Endothelial cell of umbilical vein (primary cell): ENCODE results near the gene FGFBP2.

Experiments
- EZH2 ChIP-seq: IDR thresholded peaks from 2 replicates; pipeline ENCODE4 v1.6.1; 2012; ENCODE audit warnings: borderline replicate concordance, low read depth, mild to moderate bottlenecking, moderate library complexity, low read length, inconsistent platforms; ENCODE audit not compliant: severe bottlenecking
- TF ChIP-seq, protein P1 (sequence below), 2 donors: IDR thresholded peaks; 1 replicate in 1 of 2; 2 replicates in 1 of 2; pipeline ENCODE4 v1.5.1; 2011; ENCODE audit warnings: low read length in 2 of 2, mild to moderate bottlenecking in 2 of 2, moderate library complexity in 2 of 2, control low read depth in 1 of 2, inconsistent platforms in 1 of 2, low read depth in 1 of 2; ENCODE audit not compliant: insufficient read depth in 1 of 2; ENCODE audit errors: extremely low read depth in 1 of 2

- no peak for TF ChIP-seq EZH2
- TF ChIP-seq, protein P1, sequence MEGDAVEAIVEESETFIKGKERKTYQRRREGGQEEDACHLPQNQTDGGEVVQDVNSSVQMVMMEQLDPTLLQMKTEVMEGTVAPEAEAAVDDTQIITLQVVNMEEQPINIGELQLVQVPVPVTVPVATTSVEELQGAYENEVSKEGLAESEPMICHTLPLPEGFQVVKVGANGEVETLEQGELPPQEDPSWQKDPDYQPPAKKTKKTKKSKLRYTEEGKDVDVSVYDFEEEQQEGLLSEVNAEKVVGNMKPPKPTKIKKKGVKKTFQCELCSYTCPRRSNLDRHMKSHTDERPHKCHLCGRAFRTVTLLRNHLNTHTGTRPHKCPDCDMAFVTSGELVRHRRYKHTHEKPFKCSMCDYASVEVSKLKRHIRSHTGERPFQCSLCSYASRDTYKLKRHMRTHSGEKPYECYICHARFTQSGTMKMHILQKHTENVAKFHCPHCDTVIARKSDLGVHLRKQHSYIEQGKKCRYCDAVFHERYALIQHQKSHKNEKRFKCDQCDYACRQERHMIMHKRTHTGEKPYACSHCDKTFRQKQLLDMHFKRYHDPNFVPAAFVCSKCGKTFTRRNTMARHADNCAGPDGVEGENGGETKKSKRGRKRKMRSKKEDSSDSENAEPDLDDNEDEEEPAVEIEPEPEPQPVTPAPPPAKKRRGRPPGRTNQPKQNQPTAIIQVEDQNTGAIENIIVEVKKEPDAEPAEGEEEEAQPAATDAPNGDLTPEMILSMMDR (IDR thresholded peaks at IDR 0.05; ENCODE audit: extremely low read depth in 1 of 2, insufficient read depth in 1 of 2, low read depth in 1 of 2, low read length in 2 of 2), result no peak
Observed at GRCh38 chr4:15963576-15963975, 601 bp upstream of the FGFBP2 start.
